Transverse colon (tissue), 3 donors: ENCODE data around the gene NRXN2.
"Not testable (repeated sequence)": the region's sequence is repeated elsewhere in the genome, so short reads cannot be mapped to it uniquely, and the experiment has no call there.

Experiments used
- CTCF ChIP-seq, 5 experiments: fragments of 200-600 bp in 3 of 5; fragments of 450-650 bp in 2 of 5; sonication (generic) in 3 of 5; IDR thresholded peaks; 1 replicate in 2 of 5; 2 replicates in 3 of 5; pipeline ENCODE4 v1.5.1; 2016 to 2017; ENCODE audit warnings: antibody characterized with exemption in 5 of 5, inconsistent platforms in 3 of 5, mild to moderate bottlenecking in 2 of 5, moderate library complexity in 1 of 5
- EP300 ChIP-seq: sonication (generic); formaldehyde crosslinking; IDR thresholded peaks from one replicate; pipeline ENCODE4 v1.6.1; 2017; ENCODE audit warnings: antibody characterized with exemption, low read depth
- POLR2A ChIP-seq: fragments of 450-650 bp; IDR thresholded peaks from one replicate; pipeline ENCODE4 v1.6.1; 2016; ENCODE audit warnings: antibody characterized with exemption, mild to moderate bottlenecking, moderate library complexity

DNA sequence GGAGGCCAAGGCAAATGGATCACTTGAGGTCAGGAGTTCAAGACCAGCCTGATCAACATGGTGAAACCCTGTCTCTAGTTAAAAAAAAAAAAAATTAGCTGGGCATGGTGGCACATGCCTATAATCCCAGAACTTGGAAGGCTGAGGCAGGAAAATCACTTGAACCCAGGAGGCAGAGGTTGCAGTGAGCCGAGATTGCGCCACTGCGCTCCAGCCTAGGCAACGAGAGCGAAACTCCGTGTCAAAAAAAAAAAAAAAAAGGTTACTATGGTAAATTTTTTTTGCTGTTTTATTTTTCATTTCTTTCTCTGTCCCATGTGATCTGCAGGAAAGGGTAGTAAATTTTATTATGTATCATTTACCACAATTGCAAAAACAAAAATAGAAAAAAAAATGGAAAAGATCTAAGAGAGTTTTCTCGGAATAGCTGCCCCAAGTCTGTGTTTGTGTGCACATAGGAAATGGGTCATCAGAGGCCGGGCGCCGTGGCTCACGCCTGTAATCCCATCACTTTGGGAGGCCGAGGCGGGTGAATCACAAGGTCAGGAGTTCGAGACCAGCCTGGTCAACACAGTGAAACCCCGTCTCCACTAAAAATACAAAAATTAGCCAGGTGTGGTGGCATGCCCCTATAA, 58.6 kb downstream of the NRXN2 start:
- TF ChIP-seq EP300; CTCF (IDR thresholded peaks at IDR 0.05); POLR2A: not testable (repeated sequence)
